DMS53 treated with DMSO at 0.1 percent for 48 hours (cell line): Measurements from ENCODE around the gene RALGAPA2.

Experiments used
- DNase-seq: peaks from one replicate; lab custom pipeline; 2025; ENCODE audit not compliant: unreplicated experiment; lab: John Stamatoyannopoulos, UW

The RALGAPA2 gene

DNA sequence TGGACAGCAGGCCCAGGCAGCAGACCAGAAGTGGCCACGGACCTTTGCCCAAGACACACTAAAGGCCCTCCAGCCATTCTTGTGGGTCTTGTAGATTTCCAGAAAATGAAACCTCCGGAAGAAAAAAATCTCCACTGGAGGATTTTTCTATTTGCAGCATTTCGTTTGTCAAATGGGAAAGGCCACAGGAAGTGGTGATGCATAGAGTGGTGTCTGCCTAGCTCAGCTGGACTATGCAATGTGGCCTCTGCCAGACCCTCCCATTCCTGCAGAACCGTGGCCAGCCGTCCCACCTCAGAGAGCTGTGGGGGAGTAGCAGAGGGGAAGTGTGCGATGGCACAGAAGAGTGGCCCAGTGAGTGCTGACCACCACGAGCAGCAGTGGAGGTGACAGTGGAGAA is 368.5 kb downstream of the RALGAPA2 start:
- no peak for DNase-seq
